Stimulated activated CD4-positive, alpha-beta T cell treated with anti-CD3 and anti-CD28 coated beads, Interleukin-4, amount 100 ng/mL, for 4 hours (primary cell): ENCODE measurements around the gene HNRNPR.
"Not testable (repeated sequence)": the region's sequence is repeated elsewhere in the genome, so short reads cannot be mapped to it uniquely, and the experiment has no call there.

Experiments
- DNase-seq, 2 experiments: peaks; one replicate each; pipeline ENCODE4 v3.0.0-alpha.2; 2020

Gene HNRNPR

DNA sequence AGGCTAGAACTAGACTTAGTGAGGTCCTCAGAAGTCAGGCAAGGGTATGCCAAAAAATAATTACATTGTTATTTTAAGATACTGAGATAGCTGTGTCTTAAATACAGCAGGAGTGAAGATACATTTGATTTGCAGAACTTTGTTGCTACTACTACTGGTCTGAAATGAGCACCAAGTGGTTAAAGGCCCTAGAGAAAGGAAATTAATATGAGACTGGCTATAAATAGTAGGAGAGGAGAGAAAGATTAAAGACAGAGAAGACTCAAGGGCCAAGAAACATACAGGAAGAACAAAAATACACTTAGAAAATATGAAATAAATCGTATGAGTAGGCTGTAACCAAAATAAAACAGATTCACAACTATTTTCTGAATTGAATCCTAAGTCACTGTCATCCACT is 21.3 kb downstream of the HNRNPR start:
- DNase-seq: no peak

DNA sequence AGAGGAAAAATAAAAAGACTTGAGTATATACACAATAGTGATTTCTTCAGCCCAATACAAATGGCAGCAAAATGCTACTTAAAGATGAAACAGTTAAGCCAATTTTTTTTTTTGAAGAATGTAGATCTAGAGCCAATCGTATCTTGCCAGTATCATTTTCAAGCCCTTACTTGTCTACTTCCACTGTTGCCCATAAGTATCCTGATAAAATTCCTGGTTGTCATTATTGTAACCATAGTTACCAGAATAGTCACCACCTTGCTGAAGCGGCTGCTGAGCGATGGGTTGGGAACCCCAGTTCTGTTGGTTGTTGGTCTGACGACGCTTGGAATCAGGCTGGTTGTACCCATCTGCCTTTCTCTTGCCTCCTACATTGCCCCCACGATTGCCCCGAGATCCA is 33.8 kb downstream of the HNRNPR start:
- not testable (repeated sequence) for DNase-seq

DNA sequence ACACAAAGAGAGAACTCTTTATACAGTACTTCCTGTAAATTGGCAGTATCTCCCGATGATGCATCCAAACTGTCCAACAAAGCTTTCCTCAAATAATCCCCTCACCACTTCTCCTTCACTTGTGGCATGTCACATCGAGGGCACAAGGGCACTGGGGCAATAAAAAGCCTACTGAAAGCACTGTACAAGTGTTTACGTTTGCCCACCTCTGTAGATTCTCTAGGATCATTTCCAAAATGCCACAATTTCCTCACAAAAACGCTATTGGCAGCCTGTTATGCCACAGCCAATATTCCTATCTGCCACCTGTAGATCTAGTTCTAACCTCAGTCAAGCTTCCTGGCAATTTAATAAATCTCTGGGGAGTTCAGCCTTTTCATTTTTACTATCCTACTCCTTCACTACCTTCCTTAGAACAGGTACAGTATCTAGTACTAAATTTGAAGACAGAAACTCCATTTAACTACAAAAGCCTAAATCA is 39.9 kb downstream of the HNRNPR start:
- no peak for DNase-seq

DNA sequence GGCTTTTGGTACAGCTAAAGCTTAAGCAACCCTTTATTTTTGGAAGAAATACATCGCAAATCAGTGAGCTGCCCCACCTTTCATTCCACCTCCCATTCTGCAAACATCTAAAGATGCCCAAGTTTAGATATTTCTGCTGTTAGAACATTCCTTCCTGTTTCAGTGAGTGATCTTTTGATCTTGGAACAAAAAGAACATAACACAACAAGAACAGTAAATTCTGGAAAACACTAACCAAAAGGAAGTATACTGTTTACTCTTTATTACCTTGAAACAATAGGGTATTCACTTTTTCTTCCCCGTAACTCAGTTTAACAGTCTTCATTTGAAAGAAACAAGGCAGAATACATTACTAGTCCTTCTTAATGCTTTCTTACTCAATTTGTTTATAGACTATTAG is 40.6 kb downstream of the HNRNPR start:
- no peak for DNase-seq

DNA sequence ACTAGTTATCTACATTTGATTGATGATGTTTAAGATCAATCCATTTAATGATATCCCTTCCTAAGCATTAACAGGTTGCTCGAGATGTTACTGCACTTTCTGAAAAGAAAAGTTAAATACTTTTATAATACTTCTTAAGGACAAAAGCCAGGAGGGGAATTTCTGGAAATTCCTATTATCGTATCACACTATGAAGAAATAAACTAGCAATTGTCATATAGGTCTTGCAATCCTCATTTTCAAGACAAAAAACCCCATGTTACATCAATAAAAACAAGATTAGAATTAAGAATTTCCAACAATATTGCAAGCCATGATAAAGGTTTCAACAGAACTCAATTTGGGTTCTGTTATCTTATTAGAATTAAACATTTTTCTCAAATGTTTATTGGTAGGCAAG is 47.2 kb downstream of the HNRNPR start:
- no peak for DNase-seq

DNA sequence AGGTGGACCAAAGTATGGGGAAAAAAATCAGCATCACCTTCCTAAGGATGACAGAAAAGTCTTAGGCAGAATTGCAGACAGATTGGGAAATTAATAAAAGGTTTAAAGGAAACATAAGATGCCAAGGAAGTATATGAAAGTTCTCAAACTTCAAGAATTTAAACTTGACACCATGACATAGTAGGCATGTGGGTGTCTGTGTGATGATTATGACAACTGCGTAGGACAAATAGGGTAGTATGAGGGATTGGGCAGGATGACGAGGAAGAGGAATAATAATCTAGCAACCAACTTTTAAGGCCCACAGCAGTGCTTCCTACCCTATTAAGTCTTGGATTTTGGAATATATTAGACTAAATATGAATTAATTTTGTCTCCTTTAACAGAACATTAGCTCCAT is 52.4 kb downstream of the HNRNPR start:
- no peak for DNase-seq

DNA sequence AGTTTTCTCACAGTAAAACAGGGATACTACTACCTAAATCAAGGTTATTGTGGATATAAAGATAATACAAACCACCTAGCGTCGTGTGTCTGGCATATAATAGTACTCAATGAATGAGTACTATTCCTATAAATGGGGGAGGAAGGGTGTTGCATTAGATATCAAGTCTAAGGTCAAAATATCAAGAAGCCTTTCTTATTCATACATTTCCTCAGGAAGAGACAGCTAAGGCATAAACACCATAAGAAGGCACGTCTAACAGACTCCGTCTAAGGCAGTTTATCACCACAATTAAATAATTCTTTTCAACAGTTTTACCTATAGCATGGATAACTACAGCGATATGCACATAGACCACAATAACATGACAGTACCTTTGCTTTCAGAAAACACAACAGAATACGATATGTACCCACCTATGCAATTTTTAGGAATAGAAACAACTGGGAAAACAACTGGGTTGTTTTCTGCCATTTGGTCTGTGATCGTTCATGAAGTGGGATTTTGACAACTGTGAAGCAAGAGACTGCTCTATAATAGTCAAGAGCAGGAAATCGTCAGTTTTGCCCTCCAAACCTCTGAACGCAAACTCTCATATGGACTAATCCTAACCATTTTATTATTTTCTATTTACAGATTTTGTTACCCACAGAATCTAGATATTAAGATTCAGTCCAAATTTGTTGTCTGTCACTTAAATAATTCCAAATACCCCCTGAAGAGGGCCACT is 53.1 kb downstream of the HNRNPR start:
- no peak for DNase-seq

DNA sequence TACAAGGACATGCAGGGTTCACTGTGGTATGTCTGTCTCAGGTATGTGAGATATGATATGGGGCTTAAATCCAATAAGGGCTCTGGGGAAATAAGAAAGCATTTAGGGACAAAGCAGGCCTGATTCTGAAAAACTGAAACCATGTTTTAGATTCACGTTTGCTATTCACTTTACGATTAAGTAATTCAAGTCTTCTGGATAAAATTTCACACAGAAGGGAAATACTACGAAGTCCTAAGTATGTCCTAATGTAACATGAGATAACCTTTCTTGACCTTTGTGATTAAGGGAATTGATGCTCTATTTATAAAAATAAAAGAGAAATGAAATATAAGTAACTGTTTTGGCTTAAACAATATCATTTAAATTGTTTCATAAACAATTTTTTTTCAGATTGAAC is 55.4 kb downstream of the HNRNPR start:
- no peak for DNase-seq

DNA sequence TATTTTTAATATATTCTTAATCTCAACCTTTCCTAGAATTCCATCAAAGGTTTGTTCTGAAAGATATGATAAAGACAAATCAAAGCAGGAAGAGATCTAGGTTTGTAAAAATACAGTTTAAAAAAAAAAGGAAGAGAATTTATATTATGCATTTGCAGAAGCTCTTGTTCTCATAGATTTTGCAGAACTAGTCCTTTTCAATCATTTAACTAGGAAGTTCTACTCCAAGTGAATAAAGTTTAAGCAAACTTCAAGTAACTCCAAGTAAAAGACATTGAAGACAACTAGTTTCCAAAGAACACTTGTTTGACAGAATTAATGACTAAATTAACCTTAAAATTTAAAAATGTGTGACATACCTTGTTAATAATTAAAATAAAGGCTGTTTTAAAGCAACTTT is 55.9 kb downstream of the HNRNPR start:
- DNase-seq: no peak

DNA sequence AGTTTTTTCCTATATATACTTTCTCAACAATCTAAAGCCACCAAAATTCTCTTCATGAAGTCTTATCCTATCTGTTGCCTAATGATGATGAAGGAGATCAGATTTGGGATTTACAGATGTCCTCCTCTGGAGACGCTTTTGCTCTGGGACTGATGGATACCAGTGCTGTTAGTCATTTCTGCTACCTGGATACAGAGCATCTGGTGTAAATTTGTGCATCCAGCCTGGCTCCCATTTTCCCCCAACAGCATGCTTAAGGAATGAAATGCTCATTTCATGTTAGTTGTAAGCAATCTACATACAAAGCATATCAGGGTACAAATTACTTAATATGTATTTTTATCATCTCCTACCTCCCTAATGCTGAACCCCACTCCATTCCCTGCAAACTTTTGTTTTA is 57.7 kb downstream of the HNRNPR start:
- no peak for DNase-seq

DNA sequence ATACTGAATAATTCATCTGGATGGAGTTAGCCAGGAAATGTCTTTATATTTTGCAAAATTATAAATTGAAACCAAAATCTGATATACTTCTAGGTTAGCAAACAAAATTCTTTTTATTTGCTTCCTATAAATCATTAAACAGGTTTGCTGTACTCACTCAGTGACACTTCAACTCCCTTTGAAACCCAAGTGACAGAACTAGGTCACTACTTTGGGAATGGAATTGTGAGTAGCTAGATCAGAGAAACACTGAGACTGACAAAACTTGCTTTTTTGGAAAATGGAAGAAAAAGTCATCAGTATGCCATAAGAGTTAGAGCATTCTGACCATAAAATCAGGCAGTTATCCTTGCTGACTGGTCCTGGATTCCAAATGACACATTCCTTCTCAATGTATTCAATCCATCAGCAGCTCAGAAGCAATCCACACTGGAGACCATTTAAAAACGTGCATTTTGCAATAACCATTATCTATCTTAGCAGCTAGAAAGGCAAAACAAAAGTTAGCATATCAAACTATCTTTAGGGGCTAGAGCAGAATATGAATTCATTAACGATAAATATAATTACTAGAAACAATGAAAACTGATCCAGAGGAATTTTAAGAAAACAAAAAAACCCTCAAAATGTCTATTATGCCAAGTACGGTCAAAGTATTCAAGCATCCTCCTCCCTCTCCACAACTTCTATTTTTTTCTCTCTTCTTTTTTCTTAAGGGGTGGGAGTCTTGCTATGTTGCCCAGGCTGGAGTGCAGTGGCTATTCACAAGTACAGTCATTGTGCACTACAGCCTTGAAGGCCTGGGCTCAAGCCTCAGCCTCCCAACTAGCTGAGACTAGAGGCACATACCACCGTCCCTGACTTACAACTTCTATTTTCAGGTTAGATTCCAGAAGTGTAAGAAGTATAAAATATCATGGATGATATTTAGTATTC is 60.1 kb downstream of the HNRNPR start:
- DNase-seq: no peak

DNA sequence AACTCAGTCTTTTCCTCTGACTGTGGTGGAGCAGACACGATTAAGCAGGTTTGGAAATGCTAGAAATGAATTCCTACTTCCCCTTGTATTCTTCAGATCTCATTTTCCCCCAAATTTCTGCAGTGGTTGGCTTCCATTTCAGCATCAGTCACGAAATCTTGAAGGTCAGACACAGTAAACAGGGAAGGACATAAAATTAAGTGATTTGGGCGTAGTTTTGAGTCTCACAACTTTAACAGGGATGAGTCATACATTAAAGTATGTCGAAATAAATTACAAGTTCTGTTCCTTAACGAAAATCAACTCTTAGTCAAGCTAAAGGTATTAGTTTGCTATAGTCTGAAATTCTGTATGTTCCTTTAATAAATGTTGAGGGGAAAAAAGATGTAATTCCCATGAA is 61.1 kb downstream of the HNRNPR start:
- DNase-seq: no peak

DNA sequence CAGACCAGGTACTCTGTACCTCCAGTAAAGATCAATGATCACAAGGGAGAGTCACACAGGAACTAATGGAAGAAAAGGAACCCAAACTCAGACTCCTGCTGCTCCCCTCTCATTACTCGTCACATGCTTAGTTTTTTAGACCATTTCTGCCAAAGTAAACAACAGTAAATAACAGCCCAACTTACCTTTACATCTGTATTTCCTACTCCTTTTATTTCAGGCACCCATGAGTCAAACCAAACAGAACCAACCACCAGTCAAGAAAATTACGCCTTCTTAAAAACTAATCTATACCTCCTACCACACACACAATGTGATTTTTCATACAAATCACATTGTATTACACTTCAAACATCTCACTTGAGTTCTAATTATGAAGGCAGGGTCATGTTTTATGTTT is 65.4 kb downstream of the HNRNPR start:
- no peak for DNase-seq

DNA sequence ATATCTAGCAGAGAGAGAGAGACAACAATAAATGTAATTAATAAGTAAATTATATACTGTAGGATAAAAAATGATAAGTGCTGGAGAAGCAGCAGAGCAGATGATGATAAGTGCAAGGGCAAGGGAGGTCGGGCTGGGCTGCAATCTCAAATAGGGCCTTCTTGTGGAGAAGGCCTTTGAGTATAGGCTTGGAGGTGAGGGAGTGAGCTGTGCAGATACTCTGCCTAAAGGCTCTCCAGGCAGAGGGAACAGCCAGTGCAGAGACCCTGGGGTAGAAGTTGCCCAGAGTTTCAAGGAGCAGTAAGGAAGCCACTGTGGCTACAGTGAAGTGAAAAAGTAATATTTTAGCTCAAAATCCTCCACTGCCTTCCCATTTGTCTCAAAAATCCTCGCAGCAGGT is 67.6 kb downstream of the HNRNPR start:
- no peak for DNase-seq

DNA sequence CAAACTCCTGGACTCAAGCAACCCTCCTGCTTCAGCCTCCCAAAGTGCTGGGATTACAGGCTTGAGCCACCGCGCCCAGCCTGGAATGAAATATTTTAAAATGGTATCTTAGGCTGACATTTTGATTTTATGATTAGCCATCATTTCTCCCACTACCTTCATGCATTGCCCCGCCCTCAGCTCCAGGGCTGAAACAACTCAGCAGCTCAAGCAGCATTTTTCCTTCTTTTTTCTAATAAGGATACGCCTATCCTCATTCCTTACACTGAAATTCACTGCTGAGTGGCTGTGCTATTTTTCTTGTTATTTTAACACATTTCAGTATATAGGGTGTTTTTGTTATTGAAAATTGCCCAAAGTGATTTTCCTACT is 70.0 kb downstream of the HNRNPR start:
- DNase-seq: no peak

DNA sequence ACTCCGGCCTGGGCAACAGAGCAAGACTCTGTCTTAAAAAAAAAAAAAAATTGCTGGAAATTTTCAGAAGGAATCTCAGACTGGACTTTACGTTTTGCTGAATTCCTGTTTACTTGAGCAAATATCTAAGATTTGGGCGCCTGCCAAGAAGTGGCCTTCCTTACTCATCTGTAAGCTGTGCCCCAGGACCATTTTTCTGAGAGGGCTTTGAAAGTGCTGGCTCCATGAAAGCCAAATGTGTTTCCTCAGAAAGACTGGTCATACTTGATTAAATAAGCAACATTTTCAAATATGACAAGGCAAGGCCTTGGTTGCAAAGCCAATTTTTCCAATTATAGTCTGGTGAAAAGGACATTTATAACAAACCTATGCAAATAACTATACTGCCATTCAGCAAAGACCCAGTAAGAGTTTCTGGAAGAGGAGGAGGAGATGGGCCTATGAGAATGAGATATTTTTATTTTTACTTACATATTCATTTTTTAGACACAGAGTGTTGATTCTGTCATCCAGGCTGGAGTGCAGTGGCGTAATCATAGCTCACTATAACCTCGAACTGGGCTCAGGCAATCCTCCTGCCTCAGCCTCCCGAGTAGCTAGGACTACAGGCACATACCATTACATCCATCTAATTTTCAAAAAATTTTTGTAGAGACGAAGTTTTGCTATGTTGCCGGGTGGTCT is 70.5 kb downstream of the HNRNPR start:
- DNase-seq: no peak

DNA sequence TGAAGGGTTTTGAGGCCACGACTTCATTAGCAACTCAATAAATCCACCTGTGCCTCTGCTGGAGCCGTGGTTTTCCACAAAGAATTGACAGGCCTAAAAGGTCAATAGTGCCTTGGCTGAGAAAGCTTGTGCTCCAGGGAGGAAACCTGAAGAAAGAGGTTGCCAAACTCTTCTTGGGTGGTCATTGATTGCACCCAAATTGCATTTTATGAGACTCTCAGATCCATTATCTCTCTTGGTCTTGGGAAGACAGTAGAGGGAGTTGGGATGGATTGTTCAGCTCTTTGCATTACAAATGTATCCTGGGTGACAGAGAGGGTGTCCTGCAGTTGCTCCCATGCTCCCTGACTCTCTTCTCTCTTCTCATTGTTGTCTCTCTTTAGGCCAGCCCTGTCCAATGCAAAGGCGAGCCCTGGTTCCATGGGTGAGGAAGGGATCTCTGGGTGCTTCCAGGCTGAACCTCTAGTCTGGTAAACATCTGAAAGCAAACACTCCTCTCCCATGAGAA is 80.7 kb downstream of the HNRNPR start:
- no peak for DNase-seq

DNA sequence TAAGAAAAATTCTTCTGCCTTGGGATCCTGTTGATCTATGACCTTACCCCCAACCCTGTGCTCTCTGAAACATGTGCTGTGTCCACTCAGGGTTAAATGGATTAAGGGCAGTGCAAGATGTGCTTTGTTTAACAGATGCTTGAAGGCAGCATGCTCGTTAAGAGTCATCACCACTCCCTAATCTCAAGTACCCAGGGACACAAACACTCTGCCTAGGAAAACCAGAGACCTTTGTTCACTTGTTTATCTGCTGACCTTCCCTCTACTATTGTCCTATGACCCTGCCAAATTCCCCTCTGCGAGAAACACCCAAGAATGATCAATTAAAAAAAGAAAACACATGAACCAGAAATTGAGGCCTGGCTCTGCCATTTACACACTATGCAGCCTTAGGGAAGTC is 86.0 kb downstream of the HNRNPR start:
- DNase-seq: not testable (repeated sequence)

DNA sequence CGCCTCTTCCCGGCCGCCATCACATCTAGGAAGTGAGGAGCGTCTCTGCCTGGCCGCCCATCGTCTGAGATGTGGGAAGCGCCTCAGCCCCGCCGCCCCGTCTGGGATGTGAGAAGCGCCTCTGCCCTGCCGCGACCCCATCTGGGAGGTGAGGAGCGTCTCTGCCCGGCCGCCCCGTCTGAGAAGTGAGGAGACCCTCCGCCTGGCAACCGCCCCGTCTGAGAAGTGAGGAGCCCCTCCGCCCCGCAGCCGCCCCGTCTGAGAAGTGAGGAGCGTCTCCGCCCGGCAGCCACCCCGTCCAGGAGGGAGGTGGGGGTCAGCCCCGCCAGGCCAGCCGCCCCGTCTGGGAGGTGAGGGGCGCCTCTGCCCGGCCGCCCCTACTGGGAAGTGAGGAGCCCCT is 86.7 kb downstream of the HNRNPR start:
- not testable (repeated sequence) for DNase-seq
